Activated CD8-positive, alpha-beta memory T cell treated with anti-CD3 and anti-CD28 coated beads for 24 hours (primary cell): ENCODE measurements around the gene SRGAP3.

ENCODE experiments used
- DNase-seq: peaks from one replicate; pipeline ENCODE4 v3.0.0-alpha.2; 2020

The SRGAP3 gene

DNA sequence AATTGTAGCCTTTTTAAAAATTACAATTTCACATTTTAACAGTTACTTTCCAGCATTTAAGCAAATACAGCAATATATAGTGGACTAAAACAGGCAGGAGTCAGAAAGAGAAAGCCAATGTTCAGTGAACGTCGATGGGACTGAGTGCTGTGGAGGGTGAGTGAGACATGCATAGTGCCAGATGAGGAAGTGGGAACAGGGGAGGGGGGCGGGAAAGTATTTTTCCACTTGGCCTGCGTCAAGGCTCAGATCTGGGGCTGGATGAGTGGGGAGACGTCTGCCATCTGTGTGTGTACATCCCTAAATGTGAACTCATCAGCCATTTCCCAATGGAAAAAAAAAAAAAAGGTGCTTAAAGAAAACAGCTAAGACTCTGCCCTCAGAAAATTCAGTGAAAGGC lies 266.9 kb downstream of the SRGAP3 start:
- no peak for DNase-seq

DNA sequence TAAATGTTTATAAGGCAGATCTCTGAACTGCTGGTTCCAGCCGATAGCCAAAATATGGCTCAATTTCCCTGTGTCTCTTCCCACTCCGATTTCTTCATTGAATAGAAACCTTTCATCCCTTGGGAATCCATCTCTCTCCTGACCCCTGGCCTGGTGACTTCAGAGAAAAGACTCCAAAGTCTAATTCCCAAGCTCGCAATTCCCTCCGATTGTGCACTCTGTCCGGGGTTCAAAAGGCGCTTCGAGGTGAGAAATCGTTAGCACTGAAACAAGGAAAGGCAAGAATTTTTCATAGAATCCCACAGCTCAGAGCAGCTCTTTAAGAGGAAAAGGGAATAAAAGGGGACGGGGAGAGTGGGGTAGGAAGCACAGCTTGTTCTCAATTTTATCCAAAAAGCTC lies 267.7 kb downstream of the SRGAP3 start:
- DNase-seq: no peak

DNA sequence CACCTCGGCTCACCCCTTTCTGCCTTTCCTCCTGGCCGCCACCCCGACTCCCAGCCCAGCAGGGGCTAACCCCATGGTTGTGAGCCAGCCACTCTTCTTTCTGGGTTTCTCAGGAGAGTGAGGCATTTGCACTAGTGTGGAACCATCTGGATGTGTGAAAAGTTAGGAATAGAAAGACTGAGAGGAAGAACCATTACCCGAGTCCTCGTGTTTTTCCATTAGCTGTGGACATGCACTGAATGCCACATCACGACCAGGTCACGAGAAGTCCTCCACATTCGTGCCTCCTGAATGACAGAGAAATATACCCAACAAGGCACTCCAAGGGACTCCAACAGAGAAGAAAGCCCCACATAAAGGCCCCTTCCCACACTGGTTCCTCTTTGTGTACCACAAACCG lies 268.1 kb downstream of the SRGAP3 start:
- no peak for DNase-seq

DNA sequence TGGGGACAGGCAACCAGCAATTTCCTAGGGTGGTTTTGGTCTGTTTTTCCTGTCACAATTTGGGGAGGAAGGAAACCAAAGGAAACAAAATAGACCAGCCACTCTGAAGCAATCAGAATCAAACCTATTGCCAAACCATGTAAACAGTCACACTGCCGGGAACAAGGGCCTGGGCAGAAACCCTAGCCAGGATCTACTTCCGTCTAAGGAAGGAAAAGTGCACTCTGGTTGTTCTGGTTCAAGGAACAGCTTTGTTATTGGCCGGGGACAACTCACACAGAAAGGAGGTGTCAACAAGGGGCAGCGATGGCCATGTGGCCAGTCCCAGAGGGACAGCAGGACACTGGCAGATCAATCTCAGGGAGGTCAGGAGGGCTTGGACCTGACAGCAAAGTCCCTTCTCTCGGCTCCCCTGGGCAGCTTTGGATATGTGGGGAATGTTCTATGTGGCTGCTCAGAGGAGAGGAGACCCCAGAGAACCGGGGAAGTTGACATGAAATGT lies 268.6 kb downstream of the SRGAP3 start:
- DNase-seq: no peak

DNA sequence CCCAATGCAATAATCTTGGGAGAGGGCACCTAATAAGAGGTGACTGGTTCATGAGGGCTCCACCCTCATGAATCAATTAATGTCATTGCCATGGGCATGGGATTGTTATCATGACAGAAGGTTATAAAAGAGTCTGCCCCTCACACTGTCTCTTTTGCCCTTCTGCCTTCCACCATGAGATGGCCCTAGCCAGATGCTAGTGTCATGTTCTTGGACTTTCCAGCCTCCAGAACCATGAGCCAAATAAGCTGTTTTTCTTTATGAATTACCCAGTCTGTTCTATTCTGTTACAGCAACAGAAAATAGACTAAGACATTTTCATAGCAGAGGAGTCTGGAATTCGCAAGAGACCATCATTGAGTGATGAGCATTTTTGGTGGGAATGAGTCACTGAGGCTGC lies 270.2 kb downstream of the SRGAP3 start:
- no peak for DNase-seq

DNA sequence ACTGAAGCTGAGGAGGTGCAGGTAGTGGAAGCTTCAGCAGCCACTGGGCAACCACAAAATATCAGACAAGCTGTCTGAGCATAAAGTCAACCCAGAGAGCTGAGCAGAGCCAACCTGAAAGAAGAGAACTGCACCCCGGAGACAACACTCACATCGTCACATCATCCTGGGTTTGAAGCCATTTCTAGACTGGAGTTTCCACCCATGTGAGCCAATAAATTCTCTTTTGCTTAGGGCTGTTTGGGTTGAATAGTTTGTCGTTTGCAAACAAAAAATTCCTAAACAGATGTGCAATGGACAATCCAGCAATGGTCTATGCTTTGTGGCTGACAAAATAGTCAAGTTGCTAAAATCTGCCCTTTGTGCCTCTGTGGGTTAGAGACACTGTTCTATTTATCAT lies 270.9 kb downstream of the SRGAP3 start:
- no peak for DNase-seq

DNA sequence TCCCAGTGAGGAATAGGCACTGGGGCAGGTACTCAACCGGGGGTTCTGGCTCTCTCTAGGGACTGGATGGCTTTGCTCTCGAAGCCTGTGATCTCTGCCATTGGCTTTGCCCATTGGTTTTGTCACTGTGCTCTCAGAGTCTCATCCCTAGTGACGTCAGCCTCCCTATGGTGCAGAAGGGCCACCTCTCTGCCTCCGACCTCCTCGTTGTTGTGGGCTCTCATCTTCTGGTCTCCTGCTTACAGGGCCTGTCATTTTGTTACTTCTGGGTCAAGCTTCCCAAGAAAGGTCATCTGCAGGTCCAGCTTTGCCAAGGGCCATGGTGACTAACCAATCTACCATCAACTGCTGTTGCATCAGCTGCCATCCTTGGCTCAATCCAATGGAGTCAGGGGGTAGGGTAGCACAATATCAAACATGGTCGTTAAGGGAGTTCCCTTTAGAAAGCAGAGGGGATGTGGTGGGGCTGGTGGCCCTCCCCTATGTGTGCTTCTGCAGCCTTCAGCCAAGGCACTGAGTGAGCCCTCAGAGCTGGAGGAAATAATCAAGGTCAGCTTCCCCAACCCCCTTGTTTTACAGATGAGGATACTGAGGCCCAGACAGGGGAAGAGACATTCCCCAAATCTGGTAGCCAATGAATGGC lies 272.8 kb downstream of the SRGAP3 start:
- no peak for DNase-seq

DNA sequence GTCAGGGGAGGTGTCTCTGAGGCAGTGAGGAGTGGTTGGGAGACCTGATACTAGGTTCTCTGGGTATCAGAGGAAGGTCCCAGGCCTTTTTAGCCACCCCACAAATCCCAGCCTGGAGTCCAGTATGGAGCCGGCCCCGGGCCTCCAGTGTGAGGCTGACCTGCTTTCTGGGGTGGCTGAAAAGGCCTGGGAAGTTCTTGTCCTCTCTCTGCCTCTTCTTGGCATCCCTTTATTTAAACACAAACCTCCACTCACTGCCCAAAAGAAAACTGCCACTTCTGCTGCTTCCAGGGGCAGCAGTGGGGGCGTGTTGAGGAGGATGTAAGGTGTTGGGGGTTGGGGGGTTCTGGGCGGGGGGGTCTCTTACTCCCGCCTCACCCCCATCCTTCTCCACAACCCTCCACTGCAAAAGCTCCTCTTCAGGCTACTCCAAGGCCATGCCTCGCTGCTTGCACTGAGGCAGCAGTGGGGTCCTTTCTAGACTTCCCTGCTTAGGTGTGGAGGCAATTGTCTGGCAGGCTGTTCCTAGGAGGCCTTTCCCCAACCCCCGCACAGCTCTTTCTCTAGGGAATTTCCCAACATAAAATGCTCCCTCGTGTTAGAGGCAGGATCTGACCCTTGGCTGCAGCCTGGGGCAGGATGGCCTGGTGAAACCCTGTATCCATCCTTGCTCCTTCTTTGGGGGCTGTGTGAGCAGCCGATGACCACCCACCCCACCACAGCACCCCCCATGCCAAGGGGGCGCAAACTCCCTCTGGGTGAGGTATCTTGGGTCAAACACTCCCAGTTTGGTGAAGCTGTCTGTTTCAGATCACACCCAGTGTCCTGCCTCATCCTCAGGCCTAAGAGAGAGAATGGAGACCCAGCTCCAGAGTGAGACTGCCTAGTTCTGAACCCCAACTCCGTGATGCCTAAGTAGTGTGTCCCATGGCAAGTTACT lies 274.1 kb downstream of the SRGAP3 start:
- DNase-seq: no peak

DNA sequence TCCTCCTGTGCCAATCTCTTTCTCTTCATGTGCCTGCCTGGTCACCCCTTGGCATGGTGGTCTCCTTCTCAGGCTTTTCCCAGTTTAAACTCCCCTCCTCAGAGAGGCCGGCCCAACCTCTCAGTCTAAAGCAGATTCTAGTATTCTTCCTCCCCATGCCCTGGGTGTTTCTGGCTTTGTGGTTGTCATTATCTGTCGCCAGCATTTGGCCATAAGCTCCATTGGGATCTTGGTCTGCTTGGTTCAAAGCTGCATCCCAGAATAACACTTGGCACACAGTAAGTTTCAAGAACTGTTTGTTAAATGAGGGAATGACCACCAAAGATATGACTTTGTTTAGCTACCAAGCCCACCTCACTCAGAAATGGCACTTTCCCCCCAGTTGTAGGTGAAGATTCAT lies 275.0 kb downstream of the SRGAP3 start:
- DNase-seq: no peak

DNA sequence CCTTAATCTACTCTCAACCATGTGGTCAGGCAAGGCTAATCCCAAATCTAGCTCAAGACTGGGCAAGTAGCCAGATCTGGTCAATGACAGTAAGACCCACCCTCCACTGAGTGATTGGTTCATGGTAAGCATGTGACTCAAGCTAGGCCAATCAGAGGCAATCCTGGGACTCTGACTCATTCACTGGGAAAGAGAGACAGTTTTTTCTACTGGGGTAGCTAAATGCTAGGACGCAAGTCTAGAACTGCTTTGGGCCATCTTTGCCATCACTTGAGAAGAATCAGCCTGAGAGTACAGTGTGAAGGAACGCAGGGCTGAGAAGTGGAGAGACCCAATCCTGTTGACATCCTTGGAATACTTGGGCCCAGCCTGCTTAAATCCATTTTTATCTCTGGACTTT lies 276.8 kb downstream of the SRGAP3 start:
- DNase-seq: no peak

DNA sequence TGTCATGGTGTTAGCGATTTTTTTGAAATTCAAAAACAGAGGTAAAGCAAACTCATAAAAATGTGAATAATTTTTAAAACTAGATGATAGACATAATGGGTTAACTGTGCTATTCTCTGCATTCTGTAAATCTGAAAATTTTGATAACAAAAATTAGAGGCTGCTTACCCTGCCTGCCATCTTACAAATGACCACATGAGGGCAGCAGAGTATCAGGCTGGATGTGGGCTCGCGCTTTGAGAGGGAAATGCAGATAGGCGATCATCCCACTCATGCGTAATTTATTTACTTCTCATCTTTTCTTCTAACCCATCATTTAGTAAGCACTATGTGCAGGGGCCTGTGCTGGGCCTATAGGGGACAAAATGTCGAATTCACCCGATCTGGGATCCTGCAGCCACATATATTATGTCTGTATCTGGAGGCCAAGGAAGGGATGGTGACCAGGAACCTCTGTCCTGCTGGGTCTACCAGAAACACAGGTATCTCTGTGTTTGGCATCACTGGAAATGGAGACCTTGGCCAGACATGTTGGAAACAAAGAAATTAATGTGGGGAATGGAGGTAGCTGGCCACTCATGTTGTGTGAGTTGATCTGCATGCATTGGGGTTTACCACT lies 278.4 kb downstream of the SRGAP3 start:
- DNase-seq: peak; percentile 89

DNA sequence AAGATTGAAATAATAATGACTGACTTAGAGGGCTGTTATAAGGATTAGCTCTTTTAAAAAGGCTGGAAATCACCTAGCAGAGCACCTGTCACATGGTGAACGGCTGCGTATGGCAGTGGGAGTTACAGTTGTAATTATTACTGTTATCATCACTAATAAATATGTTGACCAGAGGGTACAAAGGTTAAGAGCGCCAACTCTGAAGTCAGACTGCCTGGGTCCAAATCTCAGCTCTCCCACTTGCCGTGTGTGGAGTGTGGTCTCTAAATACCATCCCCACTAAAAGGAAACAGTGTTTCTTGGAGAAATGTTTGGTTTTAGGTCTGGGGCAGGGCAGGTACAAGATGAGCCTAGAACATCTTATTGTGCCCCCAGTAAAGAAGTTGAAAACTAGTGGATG lies 280.2 kb downstream of the SRGAP3 start:
- no peak for DNase-seq

DNA sequence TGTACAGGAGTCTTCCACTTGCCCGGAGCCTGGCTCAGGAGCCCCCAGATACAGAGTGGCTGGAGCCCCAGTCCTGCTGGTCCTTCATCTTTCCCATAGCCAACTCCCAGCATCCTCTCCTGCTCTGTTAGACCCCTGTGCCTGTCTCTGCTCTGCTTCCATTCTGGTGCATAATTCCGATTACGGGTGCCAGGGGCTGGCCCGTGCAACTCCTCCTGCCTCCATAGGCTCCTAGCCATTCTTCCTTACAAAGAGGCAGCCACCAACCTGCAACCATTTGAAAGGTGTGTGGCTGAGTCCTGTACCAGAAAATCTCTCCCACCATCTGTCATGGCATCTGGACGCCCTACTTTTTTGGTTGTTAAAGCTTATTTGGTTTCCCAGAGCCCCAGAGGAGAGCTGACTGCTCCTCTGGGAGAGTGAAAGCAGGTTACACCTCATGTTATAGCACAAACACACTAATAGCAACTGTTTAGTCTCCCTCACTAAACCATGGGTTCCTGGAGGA lies 281.0 kb downstream of the SRGAP3 start:
- no peak for DNase-seq

DNA sequence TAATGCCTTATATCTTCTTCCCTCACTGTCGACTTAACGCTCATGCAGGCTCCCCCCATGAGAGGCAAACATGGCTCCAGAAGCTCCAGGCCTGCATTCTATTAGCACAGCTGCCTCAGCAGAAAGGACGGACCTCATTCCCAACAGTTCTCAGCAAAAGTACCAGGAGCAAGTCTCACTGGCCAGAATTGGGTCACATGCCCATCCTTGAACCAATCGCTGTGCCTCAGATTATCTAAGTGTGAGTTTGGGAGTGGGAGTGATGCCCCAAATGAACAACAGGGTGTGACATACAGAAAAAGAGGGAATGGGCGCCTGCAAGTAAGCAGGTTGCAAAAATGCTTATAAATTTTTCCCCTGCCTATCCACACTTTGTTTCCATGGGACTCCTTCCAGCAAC lies 281.9 kb downstream of the SRGAP3 start:
- no peak for DNase-seq

DNA sequence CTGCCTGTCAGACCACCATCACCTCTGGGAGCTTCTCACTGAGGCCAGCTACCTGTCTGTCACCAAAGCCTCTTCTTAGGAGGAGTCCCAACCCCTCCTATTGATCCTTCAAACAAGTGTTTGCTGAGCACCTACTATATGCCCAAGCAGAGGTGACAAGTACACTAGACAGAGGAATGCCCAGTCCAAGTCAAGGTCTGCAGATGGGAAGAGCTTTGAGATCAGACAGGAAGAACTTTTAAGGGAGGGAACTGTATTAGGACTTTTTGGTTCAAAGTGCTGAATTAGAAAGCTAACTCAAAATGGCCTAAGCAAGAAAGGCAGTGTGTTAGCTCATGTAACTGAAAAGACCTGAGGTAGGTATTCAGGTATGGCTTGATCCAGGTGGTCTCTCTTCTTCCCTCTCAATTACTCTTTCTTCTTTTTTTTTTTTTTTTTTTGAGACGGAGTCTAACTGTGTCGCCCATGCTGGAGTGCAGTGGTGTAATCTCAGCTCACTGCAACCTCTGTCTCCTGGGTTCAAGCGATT lies 282.6 kb downstream of the SRGAP3 start:
- no peak for DNase-seq

DNA sequence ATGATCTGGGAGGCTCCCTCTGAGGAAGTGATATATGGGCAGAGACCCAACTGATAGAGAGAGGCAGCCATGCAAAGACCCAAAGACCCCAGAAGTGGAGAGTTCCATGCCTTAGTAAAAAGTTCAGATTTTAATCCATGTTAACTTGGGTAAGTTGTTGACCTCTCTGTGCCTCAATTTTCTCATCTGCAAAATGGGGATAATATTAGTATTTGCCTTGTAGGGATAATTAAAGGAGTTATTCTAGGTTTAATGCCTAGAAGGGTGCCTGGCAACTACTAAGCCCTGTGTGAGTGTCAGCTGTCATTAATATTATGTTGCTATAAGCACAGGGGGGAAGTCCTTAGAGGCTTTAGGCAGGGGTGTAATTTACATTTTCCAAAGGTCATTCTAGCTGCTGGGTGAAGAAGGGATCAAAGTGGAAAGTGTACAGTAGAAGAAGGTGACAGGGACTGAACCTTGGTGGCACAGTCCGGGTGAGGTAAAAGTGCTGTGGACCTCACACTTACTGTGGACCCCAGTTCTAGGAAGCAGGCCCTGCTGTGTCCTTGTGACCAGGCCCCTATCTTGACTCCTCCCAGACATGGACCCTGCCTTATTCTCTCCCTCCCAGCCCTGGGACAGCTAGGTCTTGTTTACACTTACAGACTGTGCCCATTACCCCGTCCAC lies 283.2 kb downstream of the SRGAP3 start:
- DNase-seq: no peak

DNA sequence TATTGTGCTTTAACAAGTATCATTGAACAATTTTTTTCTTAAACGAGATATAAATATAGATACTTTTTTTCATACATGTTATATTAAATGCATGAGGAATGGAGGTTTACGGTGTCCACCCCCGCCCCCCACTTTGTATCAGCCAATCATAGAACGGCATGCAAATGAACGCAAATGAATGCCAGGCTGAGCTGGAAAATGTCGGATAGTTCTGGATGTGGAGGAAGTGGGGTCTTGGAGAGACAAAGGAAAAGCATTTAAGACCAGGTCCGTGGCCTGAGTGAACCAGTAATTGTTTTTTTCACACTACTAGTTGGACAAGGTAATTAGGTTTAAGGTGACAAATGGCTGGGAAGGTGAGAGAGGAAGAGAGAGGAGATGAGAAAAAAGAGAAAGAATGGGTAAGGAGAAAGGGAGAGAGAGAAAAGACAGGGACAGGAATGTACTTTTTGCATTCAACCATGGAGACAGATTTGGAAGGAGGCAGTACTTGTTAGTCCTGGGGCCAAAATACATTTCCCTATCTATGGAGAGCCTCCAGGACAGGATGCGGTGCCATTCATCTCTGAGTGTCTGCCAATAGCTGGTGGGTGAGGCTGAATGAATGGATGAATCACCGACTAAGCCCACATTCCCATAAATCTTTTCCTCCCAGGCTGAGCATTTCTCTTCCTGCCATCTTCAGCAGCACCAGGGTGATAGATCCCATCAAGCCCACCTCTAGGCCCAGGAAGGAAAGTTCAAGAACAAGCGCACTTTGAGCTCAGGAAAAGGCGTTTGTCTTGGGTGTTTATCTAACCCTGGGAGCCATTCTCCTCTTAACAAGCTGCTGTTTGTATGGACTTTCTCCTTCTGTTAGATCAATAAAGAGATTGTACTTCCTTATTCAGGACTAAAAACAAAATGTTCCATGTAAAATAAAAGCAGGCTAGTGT lies 284.7 kb downstream of the SRGAP3 start:
- no peak for DNase-seq

DNA sequence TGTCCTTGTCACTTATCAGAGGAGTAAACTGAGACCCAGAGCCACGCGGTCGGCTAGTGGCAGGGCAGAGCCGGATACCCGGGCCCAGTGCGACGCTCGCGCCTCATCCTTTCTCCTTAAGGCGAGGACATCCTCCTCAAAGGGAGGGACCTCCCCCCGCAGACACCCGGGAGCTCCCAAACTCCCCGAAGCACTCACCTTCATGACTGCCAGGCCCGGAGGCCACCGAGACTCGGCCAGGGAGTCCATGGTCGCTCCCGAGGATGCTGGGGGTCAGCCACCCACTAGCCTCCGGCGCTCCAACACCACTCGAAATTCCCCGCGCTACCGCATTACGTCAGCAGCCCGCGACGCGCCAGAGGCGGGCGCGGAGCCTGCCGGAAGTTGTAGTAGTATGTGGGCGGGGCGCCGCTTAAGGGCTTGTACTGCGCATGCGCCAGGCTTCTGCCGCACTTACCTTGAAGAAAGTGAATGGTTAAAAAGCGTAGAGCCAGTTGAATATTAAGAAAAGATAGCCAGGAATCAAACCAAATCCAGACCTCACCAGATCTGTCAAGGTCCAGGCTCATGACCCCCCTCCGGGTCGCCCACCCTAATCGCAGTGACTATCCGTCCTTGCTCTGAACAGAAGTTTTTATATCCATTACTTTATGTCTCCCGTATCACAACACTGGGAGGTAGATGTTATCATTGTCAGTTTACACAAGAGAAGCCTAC lies 286.2 kb downstream of the SRGAP3 start, which contains the start of gene RAD18:
Gene RAD18 (minus strand): TSS at position 336 of the 717 bp plus-strand sequence. CDS start 87 bp downstream, at position 249.
- peak; percentile 97 for DNase-seq

DNA sequence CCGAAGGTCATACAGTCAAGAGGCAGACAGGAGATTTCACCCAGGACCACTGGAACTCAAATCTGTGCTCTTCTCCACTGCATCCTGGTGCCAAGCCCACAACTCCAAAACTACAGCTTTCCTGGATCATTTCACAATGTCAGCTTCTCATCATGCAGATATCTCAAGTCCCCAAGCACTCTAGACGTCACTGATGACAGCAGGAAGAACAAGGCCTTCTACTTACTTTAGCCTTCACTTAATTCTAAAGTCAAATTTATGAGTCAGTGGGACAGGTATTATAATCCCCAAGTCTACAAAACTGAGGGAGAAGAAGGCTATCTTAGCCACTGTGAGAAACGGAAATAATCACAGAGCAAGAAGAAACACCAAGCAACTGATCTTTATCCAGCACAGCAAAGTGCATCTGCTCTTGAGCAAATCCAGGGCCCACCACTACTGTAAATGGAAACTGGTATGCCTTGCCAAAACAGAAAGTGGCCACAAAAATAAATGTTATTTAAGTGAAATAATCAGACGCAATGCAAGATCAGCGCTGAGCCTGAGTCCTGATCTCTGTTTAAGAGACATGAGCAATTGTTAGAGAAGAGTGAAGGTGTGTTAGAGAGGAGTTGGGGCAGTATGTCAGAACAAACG lies 287.1 kb downstream of the SRGAP3 start:
- no peak for DNase-seq

DNA sequence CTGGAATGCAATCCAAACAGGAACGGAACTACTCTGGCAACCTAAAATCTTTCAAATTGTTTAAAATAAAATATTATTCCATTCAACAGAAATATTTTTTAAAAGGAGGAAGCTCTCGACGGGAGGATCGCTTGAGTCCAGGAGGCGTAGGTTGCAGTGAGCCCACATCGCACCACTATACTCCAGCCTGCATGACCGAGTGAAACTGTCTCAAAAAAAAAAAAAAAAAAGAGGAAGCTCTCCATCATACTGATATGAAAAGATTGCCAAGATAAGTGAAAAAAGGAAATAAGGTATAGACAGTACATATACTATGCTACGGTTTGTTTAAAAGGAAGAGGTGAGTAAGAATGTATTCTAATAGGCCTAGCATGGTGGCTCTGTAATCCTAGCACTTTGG lies 289.8 kb downstream of the SRGAP3 start:
- DNase-seq: no peak
